HG02852 (cell line): ENCODE measurements around the gene C12orf56.

Experiments
- ATAC-seq: cut with Tn5 transposase; IDR thresholded peaks from one replicate; pipeline ENCODE4 v1.9.1; 2021; ENCODE audit warnings: mild to moderate bottlenecking, moderate library complexity; ENCODE audit not compliant: unreplicated experiment

C12orf56 gene

GRCh38 chr12:64390275-64390851, at the start of gene C12orf56:
C12orf56 (minus strand) TSS chr12:64390758; CDS start chr12:64390565, 193 bp downstream.
- no peak for ATAC-seq

- no peak for ATAC-seq
These were observed 49.5 kb upstream of the C12orf56 start for GRCh38 chr12:64440100-64440499.

GRCh38 chr12:64433915-64434314, 43.4 kb upstream of the C12orf56 start:
- no peak for ATAC-seq

- ATAC-seq, result no peak
These were observed 41.2 kb upstream of the C12orf56 start for GRCh38 chr12:64431791-64432190.

- ATAC-seq, result no peak
These were observed 40.3 kb upstream of the C12orf56 start for GRCh38 chr12:64430886-64431285.

GRCh38 chr12:64428956-64429355, 38.4 kb upstream of the C12orf56 start:
- ATAC-seq, result no peak

- ATAC-seq, result no peak
These were observed 37.4 kb upstream of the C12orf56 start for GRCh38 chr12:64427988-64428387.

- no peak for ATAC-seq
These were observed 29.1 kb upstream of the C12orf56 start for GRCh38 chr12:64419696-64420095.

- no peak for ATAC-seq
These were observed 27.7 kb upstream of the C12orf56 start for GRCh38 chr12:64418209-64418608.

GRCh38 chr12:64413884-64414283, 23.3 kb upstream of the C12orf56 start:
- no peak for ATAC-seq

- ATAC-seq, result no peak
These were observed 21.9 kb upstream of the C12orf56 start for GRCh38 chr12:64412459-64412858.

- no peak for ATAC-seq
These were observed 20.9 kb upstream of the C12orf56 start for GRCh38 chr12:64411427-64411826.

GRCh38 chr12:64407342-64408223, 17.0 kb upstream of the C12orf56 start:
- no peak for ATAC-seq

GRCh38 chr12:64404470-64405256, 14.1 kb upstream of the C12orf56 start:
- peak; percentile 53 for ATAC-seq

GRCh38 chr12:64403707-64404469, 13.3 kb upstream of the C12orf56 start, which contains the start of gene XPOT:
XPOT (plus strand) TSS chr12:64404392; CDS start chr12:64410036, 5,644 bp downstream.
- ATAC-seq, result peak; percentile 93

GRCh38 chr12:64402181-64402580, 11.6 kb upstream of the C12orf56 start:
- ATAC-seq, result no peak

- no peak for ATAC-seq
These were observed 9.5 kb upstream of the C12orf56 start for GRCh38 chr12:64400041-64400440.

GRCh38 chr12:64395739-64396138, 5.2 kb upstream of the C12orf56 start:
- no peak for ATAC-seq

- ATAC-seq, result peak; percentile 51
These were observed 1.7 kb upstream of the C12orf56 start for GRCh38 chr12:64392221-64392620.

- ATAC-seq, result no peak
These were observed 1.4 kb downstream of the C12orf56 start for GRCh38 chr12:64389154-64389553.
